Measurements from ENCODE around the gene GDI2. TPM values are rescaled to one million over a fixed set of nuclear protein-coding genes. Genes with fewer than 3 reads are reported as not detected.
"Not testable (repeated sequence)": the region's sequence is repeated elsewhere in the genome, so short reads cannot be mapped to it uniquely, and the experiment has no call there.

GDI2 gene
- total RNA-seq, 1 experiment from 2014 or later: 200 TPM

DNA sequence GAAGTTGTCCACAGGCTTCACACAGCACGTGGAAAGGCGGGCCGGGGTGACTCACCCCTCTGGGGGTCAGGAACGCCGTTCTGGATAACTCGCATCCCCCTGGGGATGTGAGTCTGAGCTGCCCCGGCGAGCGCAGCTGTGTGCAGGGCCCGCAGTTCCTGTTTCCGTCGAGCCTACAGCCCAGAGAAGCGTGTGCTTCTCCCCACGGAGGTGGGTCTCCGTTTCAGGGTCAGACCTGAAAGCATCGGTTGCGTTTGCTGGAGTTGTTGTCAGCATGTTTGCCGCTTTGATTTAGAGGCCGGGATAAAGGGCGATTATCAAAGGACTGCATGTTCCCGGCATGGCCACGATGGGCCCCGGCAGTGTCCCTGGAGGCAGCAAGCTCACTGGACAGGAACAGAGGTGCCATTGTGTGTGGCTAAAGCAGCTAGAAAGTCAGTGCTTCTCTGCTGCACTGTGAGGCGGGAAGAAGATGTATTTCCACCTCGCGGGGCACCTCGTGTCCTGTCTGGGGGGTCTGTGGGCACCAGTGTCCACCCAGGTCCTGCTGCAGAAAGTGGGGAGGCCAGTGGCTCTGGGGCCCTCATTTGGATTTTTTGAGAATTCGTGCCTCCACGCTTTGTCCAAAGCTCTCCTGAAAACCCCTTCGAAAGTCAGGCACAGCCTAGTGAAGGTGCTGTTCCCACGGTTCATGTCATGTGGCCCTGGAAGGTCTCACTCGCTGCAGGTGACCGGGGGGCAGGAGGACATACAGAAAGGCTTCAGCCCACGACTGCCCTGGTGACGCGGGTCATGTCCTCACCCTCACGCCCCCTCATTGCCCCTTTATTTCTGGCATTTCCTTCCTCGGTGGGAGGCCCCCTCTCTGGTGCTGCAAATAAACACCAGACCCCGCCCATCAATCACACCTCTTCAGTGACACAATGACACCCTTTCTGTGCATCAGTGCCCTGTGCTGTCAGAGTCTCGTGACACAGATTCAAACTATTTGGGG, 27.4 kb upstream of the GDI2 start:
- no TSS peak for BruUV-seq (replicated peaks)
- intact Hi-C loops (cut with micrococcal nuclease): no loop called here
- TF ChIP-seq, protein P1, sequence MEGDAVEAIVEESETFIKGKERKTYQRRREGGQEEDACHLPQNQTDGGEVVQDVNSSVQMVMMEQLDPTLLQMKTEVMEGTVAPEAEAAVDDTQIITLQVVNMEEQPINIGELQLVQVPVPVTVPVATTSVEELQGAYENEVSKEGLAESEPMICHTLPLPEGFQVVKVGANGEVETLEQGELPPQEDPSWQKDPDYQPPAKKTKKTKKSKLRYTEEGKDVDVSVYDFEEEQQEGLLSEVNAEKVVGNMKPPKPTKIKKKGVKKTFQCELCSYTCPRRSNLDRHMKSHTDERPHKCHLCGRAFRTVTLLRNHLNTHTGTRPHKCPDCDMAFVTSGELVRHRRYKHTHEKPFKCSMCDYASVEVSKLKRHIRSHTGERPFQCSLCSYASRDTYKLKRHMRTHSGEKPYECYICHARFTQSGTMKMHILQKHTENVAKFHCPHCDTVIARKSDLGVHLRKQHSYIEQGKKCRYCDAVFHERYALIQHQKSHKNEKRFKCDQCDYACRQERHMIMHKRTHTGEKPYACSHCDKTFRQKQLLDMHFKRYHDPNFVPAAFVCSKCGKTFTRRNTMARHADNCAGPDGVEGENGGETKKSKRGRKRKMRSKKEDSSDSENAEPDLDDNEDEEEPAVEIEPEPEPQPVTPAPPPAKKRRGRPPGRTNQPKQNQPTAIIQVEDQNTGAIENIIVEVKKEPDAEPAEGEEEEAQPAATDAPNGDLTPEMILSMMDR (IDR thresholded peaks at IDR 0.05; ENCODE audit: unreplicated experiment): no peak
- H3K4me1 Mint-ChIP-seq (ENCODE audit: insufficient read depth, unreplicated experiment): no peaks in the 10 kb centered on the region
- ChIA-PET CTCF (interaction anchor here (0.6 kb wide), 2 partner anchors 45 to 100 kb away, joined by 3 read pairs; no protein-coding TSS in a partner anchor), POLR2A (no interaction called here)
- H3K9me3 Mint-ChIP-seq (ENCODE audit: unreplicated experiment): no peaks in the 10 kb centered on the region
- DNase-seq (ENCODE audit: unreplicated experiment): no peak
- H3K36me3 Mint-ChIP-seq (ENCODE audit: insufficient read depth, unreplicated experiment): no peaks in the 10 kb centered on the region
- no peak overlapping the region for H3K27ac Mint-ChIP-seq (ENCODE audit: low read depth, unreplicated experiment)
- no peaks in the 10 kb centered on the region for H3K27me3 Mint-ChIP-seq (ENCODE audit: insufficient read depth, unreplicated experiment)
- H3K4me3 Mint-ChIP-seq (ENCODE audit: unreplicated experiment): no peak overlapping the region

DNA sequence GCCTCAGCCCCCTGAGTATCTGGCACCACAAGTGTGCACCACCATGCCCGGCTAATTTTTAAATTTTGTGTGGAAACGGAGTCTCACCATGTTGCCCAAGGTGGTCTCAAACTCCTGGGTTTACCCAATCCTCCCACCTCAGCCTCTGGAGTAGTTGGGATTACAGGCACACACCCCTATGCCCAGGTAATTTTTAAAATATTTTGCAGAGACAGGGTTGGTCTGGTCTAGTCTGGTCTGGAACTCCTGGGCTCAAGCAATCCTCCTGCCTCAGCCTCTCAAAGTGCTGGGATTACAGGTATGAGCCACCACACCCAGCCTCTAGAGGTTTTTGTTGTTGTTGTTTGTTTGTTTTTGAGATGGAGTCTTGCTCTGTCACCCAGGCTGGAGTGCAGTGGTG, 22.9 kb upstream of the GDI2 start:
- H3K4me3 Mint-ChIP-seq (ENCODE audit: unreplicated experiment); intact Hi-C loops (cut with micrococcal nuclease); POLR2A ChIA-PET: not testable (repeated sequence)

DNA sequence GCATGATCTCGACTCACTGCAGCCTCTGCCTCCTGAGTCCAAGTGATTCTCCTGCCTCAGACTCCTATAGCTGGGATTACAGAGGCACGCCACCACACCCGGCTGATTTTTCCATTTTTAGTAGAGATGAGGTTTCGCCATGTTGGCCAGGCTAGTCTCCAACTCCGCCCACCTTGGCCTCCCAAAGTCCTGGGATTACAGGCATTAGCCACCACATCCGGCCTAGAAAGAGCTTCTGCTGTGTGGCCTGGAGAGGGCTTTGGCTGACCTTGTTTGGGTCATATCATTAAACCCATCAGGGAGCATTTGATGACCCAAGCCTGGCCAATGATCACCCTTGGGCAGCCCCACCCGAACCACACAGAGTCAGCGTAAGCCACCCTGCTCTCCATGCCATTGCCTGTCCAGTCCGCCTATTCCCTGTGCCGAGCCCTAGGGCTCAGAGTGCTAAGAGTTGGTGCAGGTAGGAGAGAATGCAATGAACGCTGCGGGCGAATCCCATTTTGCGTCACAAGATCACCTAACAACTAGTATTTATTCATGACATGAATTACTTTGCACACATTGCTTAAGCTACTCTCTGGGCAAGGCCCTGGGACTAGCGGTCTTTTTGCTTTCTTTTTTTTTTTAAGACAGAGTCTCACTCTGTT, 22.3 kb upstream of the GDI2 start:
- intact Hi-C loops (cut with micrococcal nuclease): no loop called here

More for the DNA sequence above, 22.9 kb upstream of the GDI2 start:
- H3K36me3 Mint-ChIP-seq (ENCODE audit: insufficient read depth, unreplicated experiment); H3K27me3 Mint-ChIP-seq (ENCODE audit: insufficient read depth, unreplicated experiment); H3K9me3 Mint-ChIP-seq (ENCODE audit: unreplicated experiment); BruUV-seq (replicated peaks); DNase-seq (ENCODE audit: unreplicated experiment); CTCF ChIA-PET; H3K4me1 Mint-ChIP-seq (ENCODE audit: insufficient read depth, unreplicated experiment); H3K27ac Mint-ChIP-seq (ENCODE audit: low read depth, unreplicated experiment): not testable (repeated sequence)

DNA sequence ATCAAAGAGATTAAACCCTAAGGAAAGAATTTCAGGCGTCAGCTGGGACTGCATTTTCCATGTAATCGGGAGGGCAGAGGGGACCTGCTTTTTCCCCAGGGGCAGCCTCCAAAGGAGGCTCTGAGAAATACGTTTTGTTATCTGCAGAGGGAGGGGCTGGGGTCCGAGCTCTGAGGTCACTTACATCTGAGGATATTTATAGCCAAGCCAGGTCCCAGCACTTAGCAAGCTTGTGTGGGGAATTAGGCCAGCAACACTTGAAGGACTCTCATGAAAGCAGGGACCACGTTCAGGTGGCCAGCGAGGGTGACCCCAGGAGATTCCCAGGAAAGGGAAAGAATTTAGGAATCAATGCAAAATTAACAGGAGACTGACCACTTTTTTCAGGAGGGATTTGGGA, 20.6 kb upstream of the GDI2 start:
- DNase-seq (ENCODE audit: unreplicated experiment): no peak
- Mint-ChIP-seq H3K27me3 (ENCODE audit: insufficient read depth, unreplicated experiment) (no peaks in the 10 kb centered on the region), H3K4me3 (ENCODE audit: unreplicated experiment) (no peak overlapping the region), H3K4me1 (ENCODE audit: insufficient read depth, unreplicated experiment) (no peaks in the 10 kb centered on the region), H3K36me3 (ENCODE audit: insufficient read depth, unreplicated experiment) (no peaks in the 10 kb centered on the region), H3K9me3 (ENCODE audit: unreplicated experiment) (no peaks in the 10 kb centered on the region), H3K27ac (ENCODE audit: low read depth, unreplicated experiment) (no peak overlapping the region)
- intact Hi-C loops (cut with micrococcal nuclease): no loop called here
- no TSS peak for BruUV-seq (replicated peaks)
- ChIA-PET POLR2A (no interaction called here), CTCF (no interaction called here)
- TF ChIP-seq, protein P1 (IDR thresholded peaks at IDR 0.05; ENCODE audit: unreplicated experiment): no peak

More for the DNA sequence above, 22.3 kb upstream of the GDI2 start:
- Mint-ChIP-seq H3K9me3 (ENCODE audit: unreplicated experiment) (no peaks in the 10 kb centered on the region), H3K4me1 (ENCODE audit: insufficient read depth, unreplicated experiment) (no peaks in the 10 kb centered on the region), H3K4me3 (ENCODE audit: unreplicated experiment) (no peak overlapping the region), H3K27ac (ENCODE audit: low read depth, unreplicated experiment) (no peak overlapping the region), H3K27me3 (ENCODE audit: insufficient read depth, unreplicated experiment) (no peaks in the 10 kb centered on the region), H3K36me3 (ENCODE audit: insufficient read depth, unreplicated experiment) (no peaks in the 10 kb centered on the region)
- ChIA-PET CTCF (no interaction called here), POLR2A (no interaction called here)
- TF ChIP-seq, protein P1 (IDR thresholded peaks at IDR 0.05; ENCODE audit: unreplicated experiment): no peak
- DNase-seq (ENCODE audit: unreplicated experiment): no peak
- BruUV-seq (replicated peaks): no TSS peak
